AG09319 (cell line): ENCODE results near the gene KLRC1.
"Not testable (repeated sequence)": the region's sequence is repeated elsewhere in the genome, so short reads cannot be mapped to it uniquely, and the experiment has no call there.

Source experiments
- DNase-seq: peaks from one replicate; pipeline ENCODE4 v3.0.0-alpha.2; 2010; ENCODE audit warnings: low read depth; ENCODE audit errors: extremely low read depth
- TF ChIP-seq, protein P1 (sequence below): IDR thresholded peaks from 2 replicates; pipeline ENCODE4 v1.5.1; 2011; ENCODE audit warnings: low read depth, mild to moderate bottlenecking, inconsistent platforms, low read length, moderate library complexity

Gene KLRC1

GRCh38 chr12:10398168-10398567, 55.0 kb downstream of the KLRC1 start:
- TF ChIP-seq, protein P1, sequence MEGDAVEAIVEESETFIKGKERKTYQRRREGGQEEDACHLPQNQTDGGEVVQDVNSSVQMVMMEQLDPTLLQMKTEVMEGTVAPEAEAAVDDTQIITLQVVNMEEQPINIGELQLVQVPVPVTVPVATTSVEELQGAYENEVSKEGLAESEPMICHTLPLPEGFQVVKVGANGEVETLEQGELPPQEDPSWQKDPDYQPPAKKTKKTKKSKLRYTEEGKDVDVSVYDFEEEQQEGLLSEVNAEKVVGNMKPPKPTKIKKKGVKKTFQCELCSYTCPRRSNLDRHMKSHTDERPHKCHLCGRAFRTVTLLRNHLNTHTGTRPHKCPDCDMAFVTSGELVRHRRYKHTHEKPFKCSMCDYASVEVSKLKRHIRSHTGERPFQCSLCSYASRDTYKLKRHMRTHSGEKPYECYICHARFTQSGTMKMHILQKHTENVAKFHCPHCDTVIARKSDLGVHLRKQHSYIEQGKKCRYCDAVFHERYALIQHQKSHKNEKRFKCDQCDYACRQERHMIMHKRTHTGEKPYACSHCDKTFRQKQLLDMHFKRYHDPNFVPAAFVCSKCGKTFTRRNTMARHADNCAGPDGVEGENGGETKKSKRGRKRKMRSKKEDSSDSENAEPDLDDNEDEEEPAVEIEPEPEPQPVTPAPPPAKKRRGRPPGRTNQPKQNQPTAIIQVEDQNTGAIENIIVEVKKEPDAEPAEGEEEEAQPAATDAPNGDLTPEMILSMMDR: no peak

DNA sequence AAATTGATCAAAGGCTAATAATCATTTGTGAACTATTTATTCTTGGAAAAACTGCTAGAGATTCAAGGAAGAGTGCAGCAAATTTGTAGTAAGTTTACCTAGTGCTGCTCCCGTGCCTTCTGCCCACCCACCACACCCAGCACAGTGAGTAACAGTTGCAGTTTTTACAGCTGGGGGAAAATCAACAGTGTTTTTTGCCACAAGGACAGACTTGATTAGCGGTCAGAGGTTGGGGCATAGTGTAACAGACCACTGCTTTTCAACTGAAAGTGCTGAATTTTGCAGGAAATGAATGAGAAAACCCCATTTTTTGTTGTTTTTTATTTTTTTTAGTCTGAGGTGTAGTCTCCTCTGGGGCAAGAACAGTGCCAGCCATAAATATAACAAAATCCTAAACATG, 55.9 kb downstream of the KLRC1 start:
- no peak for DNase-seq
- TF ChIP-seq, protein P1: no peak

More at GRCh38 chr12:10398168-10398567, 55.0 kb downstream of the KLRC1 start:
- DNase-seq: no peak

- DNase-seq: not testable (repeated sequence)
Measured at GRCh38 chr12:10396176-10396575, 57.0 kb downstream of the KLRC1 start.
